HepG2 (cell line): Measurements from ENCODE around the gene NKAIN4. TPM values are rescaled to one million over a fixed set of nuclear protein-coding genes. Genes with fewer than 3 reads are reported as not detected.

Experiments
- ATF3 ChIP-seq: sonication (generic); formaldehyde crosslinking; IDR thresholded peaks from 2 replicates; pipeline ENCODE4 v1.4.0; 2020; ENCODE audit warnings: missing genetic modification reagents
- ATF6 ChIP-seq: sonication (generic); formaldehyde crosslinking; conservative IDR thresholded peaks from 2 replicates; pipeline ENCODE4 v1.4.0; 2020; ENCODE audit warnings: missing genetic modification reagents
- BRF2 ChIP-seq: sonication (generic); formaldehyde crosslinking; IDR thresholded peaks from 2 replicates; pipeline ENCODE4 v1.8.1; 2022; ENCODE audit warnings: mild to moderate bottlenecking, missing genetic modification reagents
- CBX1 ChIP-seq: IDR thresholded peaks from one replicate; pipeline ENCODE4 v1.6.1; 2016; ENCODE audit warnings: antibody characterized with exemption, low read depth
- CREB1 ChIP-seq, 2 experiments: fragments of 450-650 bp in 1 of 2; IDR thresholded peaks; 2 replicates each; pipeline ENCODE4 v1.6.1; 2016 to 2017; ENCODE audit warnings: control low read depth in 1 of 2, mild to moderate bottlenecking in 1 of 2, missing compliant biosample characterization in 1 of 2, missing genetic modification characterization in 1 of 2
- CREM ChIP-seq, 2 experiments: sonication (generic) in 1 of 2; formaldehyde crosslinking in 1 of 2; IDR thresholded peaks; 2 replicates each; pipeline versions ENCODE4 v1.4.0 to v1.6.1; 2016 to 2020; ENCODE audit warnings: antibody characterized with exemption in 1 of 2, mild to moderate bottlenecking in 1 of 2, missing genetic modification reagents in 1 of 2
- ELF1 ChIP-seq: sonication (generic); formaldehyde crosslinking; IDR thresholded peaks from 2 replicates; pipeline ENCODE4 v1.4.0; 2020; ENCODE audit warnings: missing genetic modification reagents
- HCFC1 ChIP-seq: fragments of 150-350 bp; IDR thresholded peaks from 2 replicates; pipeline ENCODE4 v1.6.1; 2014; ENCODE audit warnings: low read depth, low read length
- HNF1A ChIP-seq, 2 experiments: sonication (generic) in 1 of 2; formaldehyde crosslinking in 1 of 2; IDR thresholded peaks; 2 replicates each; pipeline versions ENCODE4 v1.4.0 to v1.6.1; 2016 to 2020; ENCODE audit warnings: borderline replicate concordance in 1 of 2, low read depth in 1 of 2, mild to moderate bottlenecking in 1 of 2, missing genetic modification reagents in 1 of 2
- IKZF1 ChIP-seq: fragments of 450-650 bp; IDR thresholded peaks from 2 replicates; pipeline ENCODE4 v1.7.1; 2016
- MTA1 ChIP-seq: sonication (generic); formaldehyde crosslinking; IDR thresholded peaks from 2 replicates; pipeline ENCODE4 v1.4.0; 2020; ENCODE audit warnings: missing genetic modification reagents, mild to moderate bottlenecking, borderline replicate concordance
- MXD3 ChIP-seq: IDR thresholded peaks from 2 replicates; pipeline ENCODE4 v1.6.1; 2016; ENCODE audit warnings: mild to moderate bottlenecking, missing biosample characterization, missing genetic modification reagents
- PAWR ChIP-seq: sonication (generic); formaldehyde crosslinking; IDR thresholded peaks from 2 replicates; pipeline ENCODE4 v1.4.0; 2020; ENCODE audit warnings: missing genetic modification reagents, mild to moderate bottlenecking, borderline replicate concordance
- REL ChIP-seq: sonication (generic); formaldehyde crosslinking; conservative IDR thresholded peaks from 2 replicates; pipeline ENCODE4 v1.8.0; 2022; ENCODE audit warnings: mild to moderate bottlenecking, missing genetic modification reagents, moderate library complexity
- RFXAP ChIP-seq: sonication (generic); formaldehyde crosslinking; IDR thresholded peaks from 2 replicates; pipeline ENCODE4 v1.4.0; 2020; ENCODE audit warnings: missing genetic modification reagents, borderline replicate concordance
- RXRA ChIP-seq: sonication (generic); formaldehyde crosslinking; IDR thresholded peaks from 2 replicates; pipeline ENCODE4 v1.5.1; 2020; ENCODE audit warnings: missing genetic modification reagents
- TBP ChIP-seq: sonication (generic); formaldehyde crosslinking; IDR thresholded peaks from 2 replicates; pipeline ENCODE4 v1.5.0; 2020; ENCODE audit warnings: missing genetic modification reagents
- TEAD2 ChIP-seq: sonication (generic); formaldehyde crosslinking; IDR thresholded peaks from 2 replicates; pipeline ENCODE4 v1.9.0; 2021; ENCODE audit warnings: missing genetic modification reagents
- ZNF570 ChIP-seq: sonication (generic); formaldehyde crosslinking; IDR thresholded peaks from 2 replicates; pipeline ENCODE4 v1.4.0; 2020; ENCODE audit warnings: mild to moderate bottlenecking, missing genetic modification reagents, borderline replicate concordance
- ZNF577 ChIP-seq: sonication (generic); formaldehyde crosslinking; IDR thresholded peaks from 2 replicates; pipeline ENCODE4 v1.4.0; 2020; ENCODE audit warnings: mild to moderate bottlenecking, low read depth, missing genetic modification reagents, borderline replicate concordance
- ZNF761 ChIP-seq: sonication (generic); formaldehyde crosslinking; conservative IDR thresholded peaks from 2 replicates; pipeline ENCODE4 v1.4.0; 2020; ENCODE audit warnings: mild to moderate bottlenecking, missing genetic modification reagents
- ZNF781 ChIP-seq: sonication (generic); formaldehyde crosslinking; IDR thresholded peaks from 2 replicates; pipeline ENCODE4 v1.5.1; 2020; ENCODE audit warnings: borderline replicate concordance, mild to moderate bottlenecking, missing genetic modification reagents; ENCODE audit errors: not compliant biosample characterization
- polyA plus RNA-seq, 8 experiments: library from polyadenylated mRNA; depleted of rRNA in 3 of 8; stranded (reverse) in 7 of 8; unstranded in 1 of 8; fragments of >200 nt; fragmentation: Illumina TruSeq in 4 of 8; extraction: Trizol in 4 of 8; gene quantifications; 2 replicates each; pipeline versions ENCODE4 v1.2.1 to v1.2.3, GENCODE V29; 2011 to 2016; ENCODE audit warnings: low read depth in 4 of 8, missing spikeins in 1 of 8, mixed read lengths in 1 of 8; ENCODE audit not compliant: insufficient read depth in 1 of 8
- total RNA-seq, 5 experiments: library from RNA; depleted of rRNA; stranded (reverse); fragments of >200 nt; fragmentation: Illumina TruSeq; extraction: Trizol; gene quantifications; 2 replicates each; pipeline ENCODE4 v1.2.3, GENCODE V29; 2016; ENCODE audit warnings: low read depth in 1 of 5

The NKAIN4 gene
- total and polyA plus RNA-seq, 2 of the 13 experiments (the other 11 are each of a cell fraction or from before 2014, with no cell fraction given), result not detected

GRCh38 chr20:63235399-63235983 is 18.8 kb downstream of the NKAIN4 start, which contains the start of gene BIRC7 (continued):
- TF ChIP-seq HNF1A (IDR thresholded peaks at IDR 0.05; ENCODE audit: low read depth) (no peak), HNF1A (CRISPR knock-in tag; IDR thresholded peaks at IDR 0.05; ENCODE audit: borderline replicate concordance) (no peak), ELF1 (CRISPR knock-in tag) (no peak), ATF3 (no peak), ZNF781 (CRISPR knock-in tag) (peak; percentile 30), CREM (IDR thresholded peaks at IDR 0.05) (no peak), CREM (CRISPR knock-in tag; IDR thresholded peaks at IDR 0.05) (no peak), CBX1 (no peak), ATF6 (CRISPR knock-in tag) (no peak), BRF2 (CRISPR knock-in tag) (no peak), REL (CRISPR knock-in tag) (no peak), TEAD2 (no peak), ZNF570 (CRISPR knock-in tag) (no peak), CREB1 (IDR thresholded peaks at IDR 0.05) (0 out of 2 replicates have a peak, but pooled peaks have one; percentile 12), CREB1 (CRISPR knock-in tag; IDR thresholded peaks at IDR 0.05) (no peak), MTA1 (CRISPR knock-in tag) (no peak), ZNF761 (no peak), ZNF577 (CRISPR knock-in tag) (no peak), PAWR (no peak), IKZF1 (no peak), RXRA (CRISPR knock-in tag) (peak; percentile 29; the same call in 1 of the 2 replicates), MXD3 (CRISPR knock-in tag) (no peak), HCFC1 (no peak), RFXAP (CRISPR knock-in tag) (no peak), TBP (CRISPR knock-in tag) (no peak)
